Measurements from ENCODE around the gene CHN1. TPM values are rescaled to one million over a fixed set of nuclear protein-coding genes. Genes with fewer than 3 reads are reported as not detected.

Gene CHN1
- total RNA-seq, 1 experiment from 2014 or later = 10.2 TPM

Small RNA genes within 50 kb of the gene (small RNA-seq; reads per million reads assigned to genes)
- not detected for gene RNU6-1290P
- gene RNU6-763P = not detected

Other genes starting within 250 kb of the CHN1 start
- 0.10 and 0.66 TPM in 2 replicates for gene CHRNA1, start 240.9 kb downstream of the CHN1 start, total RNA-seq (2014; rRNA removed; shearing (Covaris generic))
- 23.6 and 29.8 TPM in 2 replicates for gene ATF2, start 162.8 kb upstream of the CHN1 start, total RNA-seq (2014; rRNA removed; shearing (Covaris generic))
- gene ATP5MC3, start 176.3 kb upstream of the CHN1 start, total RNA-seq (2014; rRNA removed; shearing (Covaris generic)) = 259 and 273 TPM in 2 replicates